HG03442 (cell line): ENCODE measurements around the gene PEPD.
"Not testable (repeated sequence)": the region's sequence is repeated elsewhere in the genome, so short reads cannot be mapped to it uniquely, and the experiment has no call there.

Experiments
- ATAC-seq: cut with Tn5 transposase; IDR thresholded peaks from one replicate; pipeline ENCODE4 v1.9.1; 2021; ENCODE audit warnings: mild to moderate bottlenecking, moderate library complexity; ENCODE audit not compliant: unreplicated experiment

Gene PEPD

DNA sequence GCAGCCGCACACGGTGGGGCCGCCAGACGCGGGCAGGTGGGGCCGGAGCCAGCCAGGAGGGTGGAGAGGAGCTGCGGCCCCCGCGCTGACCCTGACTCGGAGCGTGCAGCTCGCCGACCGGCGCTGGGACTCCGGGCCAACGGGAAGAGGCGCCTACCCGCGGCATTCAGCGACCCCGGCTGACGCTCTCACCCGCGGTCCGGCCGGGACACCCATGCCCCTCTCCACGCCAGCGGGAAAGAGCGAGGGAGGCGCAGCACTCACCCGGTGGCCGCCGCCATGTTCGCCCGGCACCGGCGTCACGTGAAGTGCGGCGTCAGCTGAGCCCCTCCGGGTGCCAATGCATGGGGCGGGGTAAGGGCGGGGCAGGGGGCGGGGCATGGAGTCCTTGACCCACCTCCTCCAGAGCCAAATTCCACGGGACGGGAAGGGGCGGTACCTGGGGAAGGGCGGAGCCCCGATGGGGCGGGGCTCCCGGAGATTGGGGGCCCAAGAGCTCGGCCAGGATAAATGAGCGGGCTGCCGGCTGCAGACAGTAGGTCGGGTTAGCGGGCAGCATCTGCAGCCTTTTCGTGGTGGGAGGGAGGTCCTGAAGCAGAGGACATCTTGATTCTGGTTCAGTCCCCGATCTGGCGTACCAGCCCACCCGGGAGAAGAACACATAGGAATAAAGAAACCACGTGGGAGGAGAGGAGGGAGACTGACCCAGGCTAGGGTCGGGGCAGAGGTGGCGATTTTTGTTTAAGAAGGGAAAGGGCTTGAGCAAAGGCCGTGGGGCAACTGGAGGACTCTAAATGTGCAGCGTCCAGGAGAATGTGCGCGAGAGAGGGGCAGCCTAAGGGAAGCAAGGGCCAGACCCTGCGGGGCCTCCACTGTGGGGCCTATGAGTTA is at the start of gene PEPD:
TSS of gene PEPD (minus strand) at position 312 of the 891 bp plus-strand sequence. CDS start at position 281, 31 bp downstream.
- peak; percentile 87 for ATAC-seq

GRCh38 chr19:33569821-33570220 is 48.2 kb upstream of the PEPD start:
- ATAC-seq: no peak

DNA sequence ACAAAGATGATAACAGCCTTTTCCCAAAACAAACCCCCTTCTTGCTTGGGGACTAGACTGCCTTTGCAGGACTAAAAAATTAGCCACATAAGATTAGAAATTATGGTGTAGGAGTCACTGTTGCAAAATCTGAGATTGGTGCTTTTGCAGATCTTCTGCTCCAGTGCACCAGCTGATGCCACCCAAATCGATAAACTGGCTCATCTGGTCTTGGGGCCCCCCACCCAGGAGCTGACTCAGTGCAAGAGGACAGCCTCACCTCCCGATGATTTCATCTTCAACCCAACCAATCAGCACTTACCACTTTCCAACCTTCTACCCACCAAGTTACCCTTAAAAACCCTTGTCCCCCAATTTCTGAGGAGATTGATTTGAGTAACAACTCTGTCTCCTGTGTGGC is 47.1 kb upstream of the PEPD start:
- no peak for ATAC-seq

GRCh38 chr19:33564836-33565338 is 43.3 kb upstream of the PEPD start:
- no peak for ATAC-seq

DNA sequence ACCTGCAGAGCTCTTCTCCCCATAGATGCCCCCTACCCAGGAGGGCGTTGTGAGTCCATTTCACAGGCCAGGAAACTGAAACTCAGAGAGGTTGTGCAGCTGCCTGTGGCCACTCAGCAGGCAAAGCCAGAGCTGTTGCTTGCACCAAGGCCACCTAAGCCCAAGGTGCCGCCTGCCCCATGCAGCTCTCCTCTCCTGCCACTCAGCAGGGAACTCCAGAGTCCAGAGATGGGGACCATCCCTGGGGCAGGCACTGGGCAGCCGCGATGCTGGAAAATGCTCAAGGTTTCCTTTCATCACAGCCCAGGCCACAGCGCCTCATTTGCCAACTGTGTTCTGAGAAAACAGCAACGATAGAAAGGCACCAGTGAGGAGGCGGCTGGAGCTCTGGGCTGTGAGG is 41.0 kb upstream of the PEPD start:
- ATAC-seq: no peak

GRCh38 chr19:33561666-33562065 is 40.1 kb upstream of the PEPD start:
- ATAC-seq: not testable (repeated sequence)

- ATAC-seq: no peak
Observed at GRCh38 chr19:33561261-33561660, 39.7 kb upstream of the PEPD start.

GRCh38 chr19:33559996-33560395 is 38.4 kb upstream of the PEPD start:
- no peak for ATAC-seq

GRCh38 chr19:33558856-33559255 is 37.3 kb upstream of the PEPD start:
- no peak for ATAC-seq

DNA sequence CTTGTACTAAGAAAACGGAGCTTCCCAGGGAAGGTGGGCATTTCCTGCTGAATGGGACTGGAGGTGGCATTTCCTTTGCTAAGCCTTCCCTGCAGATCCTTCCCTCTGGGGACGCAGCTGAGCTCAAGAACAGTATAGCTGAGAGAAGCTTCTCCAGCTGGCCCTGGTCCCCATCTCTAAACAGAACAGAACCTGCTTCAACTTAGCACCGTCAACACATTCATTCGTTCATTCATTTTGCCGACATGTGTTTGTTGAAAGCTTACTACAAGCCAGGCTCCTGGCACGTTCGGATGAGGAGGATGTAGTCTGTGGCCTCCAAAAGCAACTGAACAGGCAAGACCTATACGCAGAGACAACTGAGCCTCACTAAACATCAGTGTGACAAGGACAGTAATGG is 36.6 kb upstream of the PEPD start:
- no peak for ATAC-seq

DNA sequence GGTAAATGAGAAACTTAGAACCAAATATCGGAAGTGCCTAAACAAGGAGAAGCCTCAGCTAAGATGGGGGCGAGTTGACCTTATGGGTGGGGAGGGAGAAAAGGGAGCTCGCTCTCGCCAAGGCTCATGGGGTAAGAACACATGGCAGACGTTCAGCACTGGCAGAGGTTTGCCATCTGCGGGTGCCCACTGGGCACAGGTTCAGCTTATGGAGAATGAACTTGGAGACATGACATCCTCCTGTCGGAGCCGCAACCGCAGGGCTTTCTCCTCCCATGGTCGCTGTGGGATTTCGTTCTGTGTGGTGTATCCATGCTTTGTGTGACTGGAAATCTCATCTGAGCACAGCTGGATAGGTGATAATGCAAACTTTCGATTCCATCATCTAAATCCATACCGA is 36.1 kb upstream of the PEPD start:
- no peak for ATAC-seq

- no peak for ATAC-seq
Observed at GRCh38 chr19:33557196-33557595, 35.6 kb upstream of the PEPD start.

DNA sequence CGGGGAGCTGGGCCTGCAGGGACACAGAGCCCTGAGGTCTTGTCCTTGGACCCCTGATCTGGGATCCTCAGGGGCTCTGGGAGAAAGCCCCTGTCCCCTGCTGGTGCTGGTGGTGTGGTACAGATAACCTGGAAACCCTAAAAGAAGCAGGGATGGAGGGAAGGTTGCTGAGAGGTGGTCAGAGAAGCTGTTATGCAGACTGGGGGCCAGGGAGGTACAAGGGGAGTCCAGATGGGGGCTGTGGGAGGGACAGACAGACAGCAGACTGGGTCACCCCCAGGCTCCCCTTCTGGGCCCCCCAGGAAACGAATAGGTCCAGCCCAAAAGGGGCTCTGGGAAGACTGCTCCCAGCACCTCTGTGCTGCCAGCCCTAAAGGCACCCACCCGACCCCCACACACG is 34.7 kb upstream of the PEPD start:
- ATAC-seq: no peak

GRCh38 chr19:33555726-33556125 is 34.1 kb upstream of the PEPD start:
- ATAC-seq: not testable (repeated sequence)

DNA sequence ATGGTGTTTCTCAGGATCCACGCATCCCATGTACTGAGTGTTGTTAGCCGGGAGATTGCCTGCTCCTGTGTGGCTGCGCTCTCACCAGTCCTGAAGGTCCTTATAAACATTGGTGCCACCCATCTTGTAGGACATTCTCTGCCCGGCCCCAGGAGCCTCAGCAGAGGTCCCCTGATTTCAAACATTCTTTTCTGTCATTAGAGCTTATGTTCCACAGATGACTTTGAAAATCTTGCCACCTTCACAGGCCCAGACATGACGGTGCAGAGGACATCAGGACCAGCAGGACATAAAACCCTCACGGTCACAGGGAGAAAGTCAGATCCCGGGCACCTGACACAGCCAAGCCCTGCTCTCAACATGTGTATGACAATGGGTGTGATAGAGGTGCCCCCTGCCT is 33.2 kb upstream of the PEPD start:
- no peak for ATAC-seq

GRCh38 chr19:33554391-33554790 is 32.8 kb upstream of the PEPD start:
- ATAC-seq: no peak

GRCh38 chr19:33553530-33554310 is 32.1 kb upstream of the PEPD start:
- ATAC-seq: no peak

GRCh38 chr19:33552928-33553279 is 31.3 kb upstream of the PEPD start:
- no peak for ATAC-seq

DNA sequence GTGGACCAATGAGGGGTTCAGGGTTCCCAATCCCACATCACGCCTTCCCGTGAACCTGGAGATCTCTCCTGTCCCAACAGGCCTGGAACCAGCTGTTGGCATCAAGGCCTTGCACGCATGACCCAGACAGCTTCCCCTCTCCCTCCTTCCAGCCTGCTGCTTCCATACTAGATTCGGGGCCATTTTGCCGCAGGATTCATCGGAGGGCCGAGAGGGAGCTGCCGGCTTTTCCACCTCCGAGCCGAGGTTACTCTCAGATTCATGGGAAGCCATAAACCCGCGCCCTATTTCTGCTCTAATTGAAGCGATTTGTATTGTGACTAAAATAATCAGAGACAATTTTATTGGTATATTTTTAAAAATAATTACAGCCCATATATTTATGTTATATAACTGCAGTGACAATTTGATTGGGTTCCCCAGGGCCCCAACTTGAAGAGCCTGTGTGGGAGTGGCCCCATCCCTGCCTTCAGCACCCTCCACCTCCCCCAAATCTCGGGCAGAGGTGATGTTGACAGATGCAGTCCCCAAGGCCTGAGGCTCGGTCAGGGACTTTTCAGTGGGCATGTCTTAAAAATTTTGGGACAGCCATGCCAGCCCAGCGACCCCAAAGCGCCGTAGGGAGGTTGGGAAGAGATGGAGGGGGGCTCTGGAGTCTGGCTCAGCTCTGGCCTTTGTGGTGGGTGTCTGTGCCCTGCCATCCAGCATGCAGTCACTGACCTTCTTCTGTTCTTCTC is 30.8 kb upstream of the PEPD start:
- no peak for ATAC-seq

DNA sequence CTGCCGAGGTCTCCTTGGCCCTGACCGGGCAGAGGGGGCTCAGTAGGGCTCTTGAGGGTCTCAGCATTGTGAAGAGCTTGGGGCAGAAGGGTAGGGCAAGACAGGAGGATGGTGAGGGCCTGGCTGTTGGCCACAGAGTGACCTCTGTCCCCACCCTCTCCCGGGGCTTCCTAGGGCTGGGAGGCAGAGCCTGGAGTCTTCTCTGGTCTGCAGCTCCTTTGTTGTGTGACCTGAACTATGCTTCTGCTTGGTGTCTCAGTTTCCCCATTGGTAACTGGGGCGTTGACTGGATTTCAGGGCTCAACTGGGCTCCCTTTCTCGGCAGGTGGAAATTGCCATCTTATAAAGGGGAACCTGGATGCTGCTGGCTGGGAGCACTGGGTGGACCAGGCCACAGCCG is 30.1 kb upstream of the PEPD start:
- no peak for ATAC-seq

GRCh38 chr19:33550768-33551167 is 29.2 kb upstream of the PEPD start:
- ATAC-seq: no peak
